Measurements from ENCODE around the gene DEFB108B.
"Not testable (repeated sequence)": the region's sequence is repeated elsewhere in the genome, so short reads cannot be mapped to it uniquely, and the experiment has no call there.

DNA sequence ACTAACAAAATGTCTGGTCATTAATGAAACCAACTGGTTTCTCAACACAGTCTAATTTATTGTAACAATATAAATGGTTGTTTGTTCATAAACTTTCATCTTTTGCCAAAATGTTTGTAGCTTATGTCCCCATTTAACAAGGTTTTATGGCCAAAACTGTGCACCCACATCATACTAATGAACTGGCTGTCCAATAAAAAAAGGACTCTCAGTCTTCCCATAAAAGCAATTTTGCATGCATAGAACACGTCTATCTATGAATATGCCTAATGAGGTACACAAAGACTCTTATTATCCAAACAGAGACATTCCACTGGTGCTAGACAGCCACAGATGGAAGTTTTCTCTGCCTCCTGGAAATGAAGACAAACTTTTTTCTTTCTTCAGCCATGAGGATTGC lies at the start of gene DEFB108B:
- TF ChIP-seq RELA (CRISPR knock-in tag; IDR thresholded peaks at IDR 0.05; ENCODE audit: borderline replicate concordance); FOXP1 (CRISPR knock-in tag; IDR thresholded peaks at IDR 0.05; ENCODE audit: borderline replicate concordance); TCF7 (CRISPR knock-in tag; IDR thresholded peaks at IDR 0.05; ENCODE audit: low read depth); STAT6 (CRISPR knock-in tag; conservative IDR thresholded peaks at IDR 0.05; ENCODE audit: low read depth); GRHL2 (CRISPR knock-in tag; IDR thresholded peaks at IDR 0.05; ENCODE audit: insufficient replicate concordance, severe bottlenecking); TP53 (CRISPR knock-in tag; IDR thresholded peaks at IDR 0.05); SMAD4 (CRISPR knock-in tag; IDR thresholded peaks at IDR 0.05); ZBTB21 (CRISPR knock-in tag; IDR thresholded peaks at IDR 0.05; ENCODE audit: borderline replicate concordance); MYBL2 (CRISPR knock-in tag; IDR thresholded peaks at IDR 0.05): not testable (repeated sequence)
- TF ChIP-seq, protein P1, sequence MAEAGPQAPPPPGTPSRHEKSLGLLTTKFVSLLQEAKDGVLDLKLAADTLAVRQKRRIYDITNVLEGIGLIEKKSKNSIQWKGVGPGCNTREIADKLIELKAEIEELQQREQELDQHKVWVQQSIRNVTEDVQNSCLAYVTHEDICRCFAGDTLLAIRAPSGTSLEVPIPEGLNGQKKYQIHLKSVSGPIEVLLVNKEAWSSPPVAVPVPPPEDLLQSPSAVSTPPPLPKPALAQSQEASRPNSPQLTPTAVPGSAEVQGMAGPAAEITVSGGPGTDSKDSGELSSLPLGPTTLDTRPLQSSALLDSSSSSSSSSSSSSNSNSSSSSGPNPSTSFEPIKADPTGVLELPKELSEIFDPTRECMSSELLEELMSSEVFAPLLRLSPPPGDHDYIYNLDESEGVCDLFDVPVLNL (CRISPR knock-in tag; IDR thresholded peaks at IDR 0.05; ENCODE audit: borderline replicate concordance, low read depth) = not testable (repeated sequence)
- TF ChIP-seq, protein P2, sequence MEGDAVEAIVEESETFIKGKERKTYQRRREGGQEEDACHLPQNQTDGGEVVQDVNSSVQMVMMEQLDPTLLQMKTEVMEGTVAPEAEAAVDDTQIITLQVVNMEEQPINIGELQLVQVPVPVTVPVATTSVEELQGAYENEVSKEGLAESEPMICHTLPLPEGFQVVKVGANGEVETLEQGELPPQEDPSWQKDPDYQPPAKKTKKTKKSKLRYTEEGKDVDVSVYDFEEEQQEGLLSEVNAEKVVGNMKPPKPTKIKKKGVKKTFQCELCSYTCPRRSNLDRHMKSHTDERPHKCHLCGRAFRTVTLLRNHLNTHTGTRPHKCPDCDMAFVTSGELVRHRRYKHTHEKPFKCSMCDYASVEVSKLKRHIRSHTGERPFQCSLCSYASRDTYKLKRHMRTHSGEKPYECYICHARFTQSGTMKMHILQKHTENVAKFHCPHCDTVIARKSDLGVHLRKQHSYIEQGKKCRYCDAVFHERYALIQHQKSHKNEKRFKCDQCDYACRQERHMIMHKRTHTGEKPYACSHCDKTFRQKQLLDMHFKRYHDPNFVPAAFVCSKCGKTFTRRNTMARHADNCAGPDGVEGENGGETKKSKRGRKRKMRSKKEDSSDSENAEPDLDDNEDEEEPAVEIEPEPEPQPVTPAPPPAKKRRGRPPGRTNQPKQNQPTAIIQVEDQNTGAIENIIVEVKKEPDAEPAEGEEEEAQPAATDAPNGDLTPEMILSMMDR (IDR thresholded peaks at IDR 0.05) = not testable (repeated sequence)
- TF ChIP-seq, protein P3, sequence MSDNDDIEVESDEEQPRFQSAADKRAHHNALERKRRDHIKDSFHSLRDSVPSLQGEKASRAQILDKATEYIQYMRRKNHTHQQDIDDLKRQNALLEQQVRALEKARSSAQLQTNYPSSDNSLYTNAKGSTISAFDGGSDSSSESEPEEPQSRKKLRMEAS (CRISPR knock-in tag; IDR thresholded peaks at IDR 0.05) = not testable (repeated sequence)
